ENCODE data around the gene ALK. TPM values are rescaled to one million over a fixed set of nuclear protein-coding genes. Genes with fewer than 3 reads are reported as not detected.

The ALK gene
- total RNA-seq, 8 experiments from 2014 or later, result 0.49 to 8.8 (median 3.8) TPM

- no peak overlapping the region for H3K27ac ChIP-seq
- no peak overlapping the region for H3K4me3 ChIP-seq
- 40 to 100% (median 100%) methylated on average over 1 to 2 of the region's 4 CpGs; no CpG with 5 or more reads in 7 of the 10 experiments for WGBS, 10 experiments
- ATAC-seq (replicated peaks in 6 of 8), result no peak
- in situ Hi-C loops (cut with MboI; ENCODE audit: low pct_unique_long_range_greater_than_20kb in 2 of 9, low sequenced_read_pairs in 9 of 9, unreplicated experiment in 9 of 9), result no loop called here
- H3K4me1 ChIP-seq (replicated peaks in 1 of 2), result peaks cover 4 to 9% of the 10 kb centered on the region in 2 donors
These were observed 646.2 kb downstream of the ALK start for GRCh38 chr2:29275186-29275585.

GRCh38 chr2:29273685-29274611, 647.4 kb downstream of the ALK start:
- in situ Hi-C loops (cut with MboI; ENCODE audit: low pct_unique_long_range_greater_than_20kb in 2 of 9, low sequenced_read_pairs in 9 of 9, unreplicated experiment in 9 of 9), result no loop called here
- WGBS, 10 experiments, result 16 to 100% (median 72%) methylated on average over 1 to 6 of the region's 6 CpGs
- Histone ChIP-seq H3K4me1 (replicated peaks in 1 of 2) (peaks cover 3 to 6% of the 10 kb centered on the region in 2 donors), H3K27ac (no peak overlapping the region), H3K4me3 (no peak overlapping the region)
- peak in 3 of 8 experiments; percentile 14 to 56 (median 35) for ATAC-seq (replicated peaks in 6 of 8)

- WGBS, 10 experiments, result 70 to 100% (median 93%) methylated on average over 1 to 4 of the region's 6 CpGs; no CpG with 5 or more reads in 3 of the 10 experiments
- Histone ChIP-seq H3K4me3 (no peak overlapping the region), H3K27ac (no peak overlapping the region), H3K4me1 (replicated peaks in 1 of 2) (no peaks in the 10 kb centered on the region)
- in situ Hi-C loops (cut with MboI; ENCODE audit: low pct_unique_long_range_greater_than_20kb in 2 of 9, low sequenced_read_pairs in 9 of 9, unreplicated experiment in 9 of 9), result no loop called here
- peak in 1 of 8 experiments; percentile 23 for ATAC-seq (replicated peaks in 6 of 8)
These were observed 648.2 kb downstream of the ALK start for GRCh38 chr2:29273004-29273684.

GRCh38 chr2:29272311-29272710, 649.1 kb downstream of the ALK start:
- no peak overlapping the region for H3K27ac ChIP-seq
- H3K4me1 ChIP-seq (replicated peaks in 1 of 2), result peaks cover 4 to 6% of the 10 kb centered on the region in 2 donors
- in situ Hi-C loops (cut with MboI; ENCODE audit: low pct_unique_long_range_greater_than_20kb in 2 of 9, low sequenced_read_pairs in 9 of 9, unreplicated experiment in 9 of 9), result no loop called here
- no peak overlapping the region for H3K4me3 ChIP-seq
- WGBS, 10 experiments, result 17 to 100% (median 86%) methylated on average over 1 to 5 of the region's 5 CpGs; no CpG with 5 or more reads in 5 of the 10 experiments
- ATAC-seq (replicated peaks in 6 of 8), result no peak

GRCh38 chr2:29270701-29271121, 650.7 kb downstream of the ALK start:
- 60 to 100% (median 89%) methylated on average over 1 to 4 of the region's 5 CpGs; no CpG with 5 or more reads in 4 of the 10 experiments for WGBS, 10 experiments
- no peak for ATAC-seq (replicated peaks in 6 of 8)

DNA sequence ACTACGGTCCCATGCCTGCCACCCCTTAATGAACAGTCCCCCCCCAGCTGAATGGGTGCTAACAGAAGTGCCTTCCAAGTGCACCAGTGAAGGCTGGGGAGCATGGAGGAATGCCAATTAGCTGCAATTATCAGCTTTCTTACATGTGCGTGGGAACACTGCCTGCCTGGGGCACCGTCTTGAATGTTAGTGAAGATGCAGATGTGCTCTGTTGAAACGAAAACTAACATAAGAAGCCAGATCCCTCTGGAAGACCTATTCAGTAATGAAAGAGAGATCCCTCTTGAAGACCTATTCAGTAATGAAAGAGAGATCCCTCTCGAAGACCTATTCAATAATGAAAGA, 651.6 kb downstream of the ALK start:
- in situ Hi-C loops (cut with MboI; ENCODE audit: low pct_unique_long_range_greater_than_20kb in 2 of 9, low sequenced_read_pairs in 9 of 9, unreplicated experiment in 9 of 9), result no loop called here
- WGBS, 10 experiments, result 0 to 100% (median 68%) methylated on average over 1 to 4 of the region's 5 CpGs; no CpG with 5 or more reads in 3 of the 10 experiments
- H3K27ac ChIP-seq, result no peak overlapping the region
- peak in 3 of 8 experiments; percentile 20 to 58 (median 41) for ATAC-seq (replicated peaks in 6 of 8)
- H3K4me3 ChIP-seq, result no peak overlapping the region
- peaks cover 4 to 7% of the 10 kb centered on the region in 2 donors for H3K4me1 ChIP-seq (replicated peaks in 1 of 2)

More at GRCh38 chr2:29270701-29271121, 650.7 kb downstream of the ALK start:
- H3K27ac ChIP-seq, result no peak overlapping the region
- in situ Hi-C loops (cut with MboI; ENCODE audit: low pct_unique_long_range_greater_than_20kb in 2 of 9, low sequenced_read_pairs in 9 of 9, unreplicated experiment in 9 of 9), result no loop called here
- no peak overlapping the region for H3K4me3 ChIP-seq
- peaks cover 4 to 7% of the 10 kb centered on the region in 2 donors for H3K4me1 ChIP-seq (replicated peaks in 1 of 2)

DNA sequence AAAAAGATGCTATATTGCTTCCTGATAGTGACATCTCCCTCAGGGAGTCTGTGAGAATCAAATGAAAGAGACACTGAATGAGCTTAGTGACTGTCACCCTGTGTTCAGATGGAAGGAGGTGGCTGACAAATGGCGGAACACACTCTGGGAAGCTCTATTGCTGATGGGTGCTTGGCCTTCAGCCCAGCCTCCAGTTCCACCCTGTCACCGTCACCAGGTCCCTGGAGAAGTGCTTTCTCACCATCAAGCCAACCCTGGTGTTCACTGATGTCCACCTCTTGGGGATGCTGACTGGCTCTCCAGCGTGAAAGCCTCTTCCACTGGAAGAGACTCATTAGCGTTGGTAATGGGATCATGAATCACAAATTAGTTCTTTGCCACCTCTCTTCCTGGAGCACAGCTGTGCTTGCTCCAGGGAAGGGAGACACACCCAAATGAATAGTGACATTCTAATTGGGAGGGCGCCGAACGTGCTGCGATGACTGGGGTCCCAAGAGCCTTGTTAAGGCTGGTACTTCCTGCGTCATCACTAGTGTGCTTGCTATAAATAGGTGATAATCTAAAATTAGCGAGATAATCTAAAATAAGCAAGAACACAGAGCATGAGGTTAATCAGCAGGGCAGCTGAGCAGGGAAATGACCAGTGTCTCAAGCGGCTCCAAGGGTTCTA, 652.2 kb downstream of the ALK start:
- Histone ChIP-seq H3K4me3 (no peak overlapping the region), H3K27ac (no peak overlapping the region), H3K4me1 (replicated peaks in 1 of 2) (peaks cover 4 to 7% of the 10 kb centered on the region in 2 donors)
- ATAC-seq (replicated peaks in 6 of 8), result peak; percentile 33 to 85 (median 80)
- in situ Hi-C loops (cut with MboI; ENCODE audit: low pct_unique_long_range_greater_than_20kb in 2 of 9, low sequenced_read_pairs in 9 of 9, unreplicated experiment in 9 of 9), result no loop called here
- 0 to 69% (median 59%) methylated on average over 1 to 10 of the region's 11 CpGs; no CpG with 5 or more reads in 2 of the 10 experiments for WGBS, 10 experiments

- 0 to 69% (median 30%) methylated on average over 1 to 2 of the region's 2 CpGs; no CpG with 5 or more reads in 4 of the 10 experiments for WGBS, 10 experiments
- Histone ChIP-seq H3K27ac (no peak overlapping the region), H3K4me3 (no peak overlapping the region), H3K4me1 (replicated peaks in 1 of 2) (peaks cover 9 to 11% of the 10 kb centered on the region in 2 donors)
- ATAC-seq (replicated peaks in 6 of 8), result no peak
- in situ Hi-C loops (cut with MboI; ENCODE audit: low pct_unique_long_range_greater_than_20kb in 2 of 9, low sequenced_read_pairs in 9 of 9, unreplicated experiment in 9 of 9), result no loop called here
These were observed 653.7 kb downstream of the ALK start for GRCh38 chr2:29267720-29268119.

GRCh38 chr2:29263886-29264285, 657.5 kb downstream of the ALK start:
- 60 to 100% (median 100%) methylated on average over 1 to 2 of the region's 5 CpGs; no CpG with 5 or more reads in 7 of the 10 experiments for WGBS, 10 experiments
- in situ Hi-C loops (cut with MboI; ENCODE audit: low pct_unique_long_range_greater_than_20kb in 2 of 9, low sequenced_read_pairs in 9 of 9, unreplicated experiment in 9 of 9), result no loop called here
- no peak for ATAC-seq (replicated peaks in 6 of 8)

GRCh38 chr2:29262681-29263260, 658.6 kb downstream of the ALK start:
- 53 to 100% (median 77%) methylated on average over 1 to 6 of the region's 7 CpGs for WGBS, 10 experiments
- peak overlapping the region; percentile 5 to 59 for H3K27ac ChIP-seq

More at GRCh38 chr2:29263886-29264285, 657.5 kb downstream of the ALK start:
- H3K4me1 ChIP-seq (replicated peaks in 1 of 2), result peaks cover 16 to 19% of the 10 kb centered on the region in 2 donors
- H3K4me3 ChIP-seq, result no peak overlapping the region
- H3K27ac ChIP-seq, result no peak overlapping the region

DNA sequence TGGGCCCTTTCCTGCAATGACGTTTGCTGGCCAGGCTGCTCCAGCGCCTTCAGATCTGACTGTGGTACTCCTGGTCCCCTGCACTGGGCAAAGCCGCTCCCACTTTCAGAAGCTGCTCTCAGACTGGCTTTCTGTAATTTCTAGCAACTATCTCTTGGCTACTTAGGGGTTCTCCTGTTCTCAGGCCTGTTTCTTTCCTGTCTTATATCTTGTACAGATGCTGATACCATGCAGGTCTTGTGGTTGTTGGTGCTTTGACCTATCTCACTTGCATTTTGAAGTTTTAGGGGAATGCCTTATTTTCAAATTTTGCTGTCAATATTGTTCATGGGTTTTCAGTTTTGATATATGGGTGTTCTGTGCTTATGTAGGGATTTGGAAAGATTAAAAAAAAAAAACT, 660.4 kb downstream of the ALK start:
- H3K4me3 ChIP-seq, result no peak overlapping the region
- no peak overlapping the region for H3K27ac ChIP-seq
- in situ Hi-C loops (cut with MboI; ENCODE audit: low pct_unique_long_range_greater_than_20kb in 2 of 9, low sequenced_read_pairs in 9 of 9, unreplicated experiment in 9 of 9), result no loop called here
- peaks cover 12% of the 10 kb centered on the region in 2 donors for H3K4me1 ChIP-seq (replicated peaks in 1 of 2)
- no peak for ATAC-seq (replicated peaks in 6 of 8)
- 57 to 100% (median 85%) methylated on average over 1 to 3 of the region's 3 CpGs for WGBS, 10 experiments

More at GRCh38 chr2:29262681-29263260, 658.6 kb downstream of the ALK start:
- in situ Hi-C loops (cut with MboI; ENCODE audit: low pct_unique_long_range_greater_than_20kb in 2 of 9, low sequenced_read_pairs in 9 of 9, unreplicated experiment in 9 of 9), result no loop called here
- peak in 7 of 8 experiments; percentile 32 to 74 (median 63) for ATAC-seq (replicated peaks in 6 of 8)
- H3K4me1 ChIP-seq (replicated peaks in 1 of 2), result peaks cover 15 to 16% of the 10 kb centered on the region in 2 donors
- H3K4me3 ChIP-seq, result no peak overlapping the region

DNA sequence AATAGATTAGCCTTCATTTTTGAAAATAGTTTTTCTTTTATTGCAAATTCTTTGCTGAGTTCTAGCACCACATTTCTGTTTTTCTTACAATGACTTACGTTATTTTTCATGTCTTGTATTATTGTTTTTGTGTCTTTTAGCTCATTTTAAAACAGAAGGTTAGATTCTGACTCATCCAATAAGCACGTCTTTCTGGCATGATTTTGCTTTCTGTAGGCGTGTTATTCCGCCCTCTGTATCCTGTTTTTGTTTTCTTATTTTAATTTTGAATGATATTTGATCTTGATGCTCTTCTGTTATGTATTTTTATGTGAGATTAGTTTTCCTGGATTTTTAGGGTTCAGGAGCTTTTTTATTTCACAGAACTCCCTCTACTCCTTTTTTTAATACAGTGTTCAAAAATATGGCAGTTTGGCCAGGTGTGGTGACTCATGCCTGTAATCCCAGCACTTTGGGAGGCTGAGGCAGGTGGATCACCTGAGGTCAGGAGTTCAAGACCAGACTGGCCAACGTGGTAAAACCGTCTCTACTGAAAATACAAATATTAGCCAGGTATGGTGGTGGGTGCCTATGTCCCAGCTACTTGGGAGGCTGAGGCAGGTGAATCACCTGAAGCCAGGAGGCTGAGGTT, 661.1 kb downstream of the ALK start:
- in situ Hi-C loops (cut with MboI; ENCODE audit: low pct_unique_long_range_greater_than_20kb in 2 of 9, low sequenced_read_pairs in 9 of 9, unreplicated experiment in 9 of 9), result no loop called here
- ATAC-seq (replicated peaks in 6 of 8), result peak in 2 of 8 experiments; percentile 89 to 91
- H3K4me3 ChIP-seq, result no peak overlapping the region
- WGBS, 10 experiments, result 10 to 98% (median 82%) methylated on average over 1 to 6 of the region's 6 CpGs
- H3K27ac ChIP-seq, result no peak overlapping the region
- H3K4me1 ChIP-seq (replicated peaks in 1 of 2), result peaks cover 18 to 20% of the 10 kb centered on the region in 2 donors
